ENCODE data around the gene HAO1.

The HAO1 gene

GRCh38 chr20:7940341-7940740 lies at the start of gene HAO1:
Gene HAO1, minus strand, starts transcription at chr20:7940458. Its CDS starts 36 bp downstream, at chr20:7940422.
- no peaks in the 10 kb centered on the region for H3K36me3 Mint-ChIP-seq (ENCODE audit: low read depth)
- peaks cover 3% of the 10 kb centered on the region for H3K9me3 Mint-ChIP-seq
- TF ChIP-seq CTCF (IDR thresholded peaks at IDR 0.05; ENCODE audit: unreplicated experiment in 3 of 3): no peak
- peak within 1 kb of the TSS in 2 of 3 experiments; percentile 7 to 57 for H3K27ac Mint-ChIP-seq
- H3K27me3 Mint-ChIP-seq (ENCODE audit: low read depth): no peaks in the 10 kb centered on the region
- H3K4me1 Mint-ChIP-seq: peaks cover 8% of the 10 kb centered on the region
- H3K4me3 Mint-ChIP-seq: no peak within 1 kb of the TSS

- Mint-ChIP-seq H3K27ac (no peak overlapping the region), H3K36me3 (ENCODE audit: low read depth) (peaks cover 37% of the 10 kb centered on the region), H3K4me3 (no peak overlapping the region), H3K4me1 (peaks cover 5% of the 10 kb centered on the region), H3K9me3 (peaks cover 9% of the 10 kb centered on the region), H3K27me3 (ENCODE audit: low read depth) (no peaks in the 10 kb centered on the region)
- TF ChIP-seq CTCF (IDR thresholded peaks at IDR 0.05; ENCODE audit: unreplicated experiment in 3 of 3): peak in 1 of 3 experiments; percentile 24
Observed at GRCh38 chr20:7989379-7989778, 49.1 kb upstream of the HAO1 start.

GRCh38 chr20:7985916-7986315 lies 45.7 kb upstream of the HAO1 start:
- H3K4me1 Mint-ChIP-seq: peaks cover 5% of the 10 kb centered on the region
- no peaks in the 10 kb centered on the region for H3K27me3 Mint-ChIP-seq (ENCODE audit: low read depth)
- TF ChIP-seq CTCF (IDR thresholded peaks at IDR 0.05; ENCODE audit: unreplicated experiment in 3 of 3): no peak
- no peak overlapping the region for H3K27ac Mint-ChIP-seq
- H3K36me3 Mint-ChIP-seq (ENCODE audit: low read depth): peaks cover 34% of the 10 kb centered on the region
- no peaks in the 10 kb centered on the region for H3K9me3 Mint-ChIP-seq
- no peak overlapping the region for H3K4me3 Mint-ChIP-seq

GRCh38 chr20:7984192-7984591 lies 43.9 kb upstream of the HAO1 start:
- no peak for TF ChIP-seq CTCF (IDR thresholded peaks at IDR 0.05; ENCODE audit: unreplicated experiment in 3 of 3)
- H3K9me3 Mint-ChIP-seq: no peaks in the 10 kb centered on the region
- H3K4me1 Mint-ChIP-seq: peaks cover 9% of the 10 kb centered on the region
- no peak overlapping the region for H3K4me3 Mint-ChIP-seq
- no peak overlapping the region for H3K27ac Mint-ChIP-seq
- peaks cover 31% of the 10 kb centered on the region for H3K36me3 Mint-ChIP-seq (ENCODE audit: low read depth)
- no peaks in the 10 kb centered on the region for H3K27me3 Mint-ChIP-seq (ENCODE audit: low read depth)

- Mint-ChIP-seq H3K27me3 (ENCODE audit: low read depth) (no peaks in the 10 kb centered on the region), H3K36me3 (ENCODE audit: low read depth) (peaks cover 34% of the 10 kb centered on the region), H3K4me3 (no peak overlapping the region), H3K4me1 (peaks cover 9% of the 10 kb centered on the region), H3K9me3 (no peaks in the 10 kb centered on the region), H3K27ac (peak overlapping the region in 1 of 3 experiments; percentile 19)
- no peak for TF ChIP-seq CTCF (IDR thresholded peaks at IDR 0.05; ENCODE audit: unreplicated experiment in 3 of 3)
Observed at GRCh38 chr20:7981374-7981773, 41.1 kb upstream of the HAO1 start.

- no peak overlapping the region for H3K4me3 Mint-ChIP-seq
- peaks cover 29% of the 10 kb centered on the region for H3K36me3 Mint-ChIP-seq (ENCODE audit: low read depth)
- peak overlapping the region in 2 of 3 experiments; percentile 45 to 56 for H3K27ac Mint-ChIP-seq
- peaks cover 2% of the 10 kb centered on the region for H3K27me3 Mint-ChIP-seq (ENCODE audit: low read depth)
- no peaks in the 10 kb centered on the region for H3K9me3 Mint-ChIP-seq
- H3K4me1 Mint-ChIP-seq: peaks cover 4% of the 10 kb centered on the region
- peak; percentile 46 to 61 (median 59) for TF ChIP-seq CTCF (IDR thresholded peaks at IDR 0.05; ENCODE audit: unreplicated experiment in 3 of 3)
Observed at GRCh38 chr20:7980332-7981046, 40.2 kb upstream of the HAO1 start.

Data from nephron (organoid).